Vagina (tissue), 2 donors: Measurements from ENCODE around the gene PRKAA2.

Experiments used
- CTCF ChIP-seq, 3 experiments: fragments of 450-650 bp in 2 of 3; fragments of 200-600 bp in 1 of 3; sonication (generic) in 1 of 3; IDR thresholded peaks; one replicate each; pipeline ENCODE4 v1.5.1; 2017 to 2019; ENCODE audit warnings: antibody characterized with exemption in 3 of 3, mild to moderate bottlenecking in 2 of 3, moderate library complexity in 2 of 3
- POLR2A ChIP-seq, 2 donors: fragments of 450-650 bp; IDR thresholded peaks; one replicate each; pipeline ENCODE4 v1.6.1; 2017; ENCODE audit warnings: antibody characterized with exemption in 2 of 2, mild to moderate bottlenecking in 2 of 2, moderate library complexity in 2 of 2

DNA sequence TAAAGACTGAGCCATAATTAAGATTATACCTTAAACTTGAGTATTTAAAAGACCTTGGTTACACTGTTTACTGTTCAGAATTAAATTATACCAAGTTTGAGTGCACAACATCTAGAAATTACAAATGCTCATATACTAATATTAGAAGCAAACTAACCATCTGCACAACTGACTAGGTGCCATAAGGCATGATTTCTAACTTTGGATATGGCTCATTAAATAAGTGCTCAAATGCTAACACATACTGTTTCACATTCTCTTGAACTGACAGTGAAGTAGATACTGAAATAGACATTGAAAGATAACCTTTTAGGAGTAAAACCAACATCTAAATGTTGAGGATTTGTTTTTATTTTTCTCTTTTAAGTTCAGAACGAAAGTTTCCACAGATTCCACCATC lies 74.1 kb downstream of the PRKAA2 start:
- no peak for TF ChIP-seq POLR2A (IDR thresholded peaks at IDR 0.05)
- no peak for TF ChIP-seq CTCF (IDR thresholded peaks at IDR 0.05)
